SK-N-SH (cell line): ENCODE measurements around the gene REPS2. TPM values are rescaled to one million over a fixed set of nuclear protein-coding genes. Genes with fewer than 3 reads are reported as not detected.

Experiments used
- CTCF ChIA-PET: fragments of 300-600, 350-600 bp; formaldehyde crosslinking; extraction: SDS; loops from one replicate; lab custom pipeline; 2021; lab: Yijun Ruan, JAX
- POLR2A ChIA-PET: fragments of 350-600 bp; sonication (Branson Sonifier 250); formaldehyde crosslinking; extraction: SDS; loops from one replicate; lab custom pipeline; 2020; ENCODE audit warnings: antibody characterized with exemption, inconsistent platforms; lab: Yijun Ruan, JAX
- DNase-seq: peaks from one replicate; pipeline ENCODE4 v3.0.0; 2012
- H2AFZ ChIP-seq: fragments of 200-600 bp; sonication (generic); 2 replicates; pipeline ENCODE4 v1.8.1; 2016; ENCODE audit warnings: antibody characterized with exemption, mild to moderate bottlenecking, low read depth
- H3F3A ChIP-seq: fragments of 200-600 bp; sonication (generic); replicated peaks from 2 replicates; pipeline ENCODE3; 2016; ENCODE audit warnings: antibody characterized with exemption, mild to moderate bottlenecking; ENCODE audit not compliant: insufficient read depth
- H3K27ac ChIP-seq, 2 experiments: fragments of 200-500 bp in 1 of 2; fragments of 200-600 bp in 1 of 2; sonication (Bioruptor generic) in 1 of 2; sonication (generic), shearing (Covaris generic) in 1 of 2; 2 replicates each; pipeline versions ENCODE4 v1.5.1 to v1.6.1; 2014 to 2016; ENCODE audit warnings: low read depth in 2 of 2, inconsistent platforms in 1 of 2, low read length in 1 of 2, mild to moderate bottlenecking in 1 of 2, mixed read lengths in 1 of 2
- H3K27me3 ChIP-seq: fragments of 200-600 bp; sonication (generic), shearing (Covaris generic); 2 replicates; pipeline ENCODE4 v1.6.1; 2016; ENCODE audit warnings: mixed run types; ENCODE audit not compliant: insufficient read depth
- H3K36me3 ChIP-seq, 2 experiments: fragments of 200-500 bp in 1 of 2; fragments of 200-600 bp in 1 of 2; sonication (Bioruptor generic) in 1 of 2; sonication (generic) in 1 of 2; replicated peaks in 1 of 2; 2 replicates each; pipeline versions ENCODE3 to v1.5.1; 2014 to 2016; ENCODE audit warnings: low read length in 1 of 2, mild to moderate bottlenecking in 1 of 2; ENCODE audit not compliant: insufficient read depth in 2 of 2, control insufficient read depth in 1 of 2
- H3K4me1 ChIP-seq, 2 experiments: fragments of 200-500 bp in 1 of 2; fragments of 200-600 bp in 1 of 2; sonication (Bioruptor generic) in 1 of 2; sonication (generic), shearing (Covaris generic) in 1 of 2; 2 replicates each; pipeline versions ENCODE4 v1.5.1 to v1.6.1; 2014 to 2016; ENCODE audit warnings: low read depth in 1 of 2, low read length in 1 of 2, mixed run types in 1 of 2; ENCODE audit not compliant: insufficient read depth in 2 of 2, control insufficient read depth in 1 of 2
- H3K4me2 ChIP-seq: fragments of 200-600 bp; sonication (generic), shearing (Covaris generic); 2 replicates; pipeline ENCODE4 v1.6.1; 2017; ENCODE audit warnings: mixed run types
- H3K4me3 ChIP-seq, 2 experiments: fragments of 200-500 bp in 1 of 2; fragments of 200-600 bp in 1 of 2; sonication (Bioruptor generic) in 1 of 2; sonication (generic), shearing (Covaris generic) in 1 of 2; 2 replicates each; pipeline versions ENCODE4 v1.5.1 to v1.8.1; 2014 to 2016; ENCODE audit warnings: low read depth in 2 of 2, inconsistent platforms in 1 of 2, low read length in 1 of 2, mild to moderate bottlenecking in 1 of 2, mixed read lengths in 1 of 2, moderate library complexity in 1 of 2
- H3K79me2 ChIP-seq: fragments of 200-600 bp; sonication (generic); 2 replicates; pipeline ENCODE4 v1.8.1; 2017; ENCODE audit warnings: mild to moderate bottlenecking; ENCODE audit not compliant: insufficient read depth
- H3K9ac ChIP-seq: fragments of 200-600 bp; sonication (generic); 2 replicates; pipeline ENCODE4 v1.6.1; 2017; ENCODE audit warnings: mixed run types
- H3K9me2 ChIP-seq: fragments of 200-600 bp; sonication (generic); 2 replicates; pipeline ENCODE4 v1.6.1; 2017; ENCODE audit warnings: mixed run types
- H3K9me3 ChIP-seq: fragments of 200-600 bp; sonication (generic); 2 replicates; pipeline ENCODE4 v1.6.1; 2017; ENCODE audit warnings: mixed run types, mild to moderate bottlenecking, moderate library complexity
- H4K20me1 ChIP-seq: fragments of 200-600 bp; sonication (generic); 2 replicates; pipeline ENCODE4 v1.6.1; 2017; ENCODE audit warnings: mild to moderate bottlenecking, mixed run types; ENCODE audit not compliant: insufficient read depth
- CTCF ChIP-seq: fragments of 200-600 bp; sonication (generic); IDR thresholded peaks from 2 replicates; pipeline ENCODE4 v1.6.1; 2017; ENCODE audit warnings: antibody characterized with exemption, mild to moderate bottlenecking, moderate library complexity
- EP300 ChIP-seq, 2 experiments: IDR thresholded peaks; 2 replicates each; pipeline versions ENCODE4 v1.4.0 to v1.6.1; 2012; ENCODE audit warnings: borderline replicate concordance in 1 of 2, low read depth in 1 of 2, low read length in 1 of 2
- EZH2phosphoT487 ChIP-seq: fragments of 200-600 bp; sonication (generic); IDR thresholded peaks from 2 replicates; pipeline ENCODE4 v1.6.1; 2017; ENCODE audit warnings: low read depth, mixed run types, mild to moderate bottlenecking, antibody characterized with exemption, moderate library complexity, borderline replicate concordance
- GABPA ChIP-seq: IDR thresholded peaks from 2 replicates; pipeline ENCODE4 v1.4.0; 2012; ENCODE audit warnings: low read depth, mild to moderate bottlenecking
- GATA2 ChIP-seq: sonication (generic); formaldehyde crosslinking; IDR thresholded peaks from 2 replicates; pipeline ENCODE4 v1.5.0; 2020; ENCODE audit warnings: mild to moderate bottlenecking, missing genetic modification reagents
- IRF3 ChIP-seq: fragments of 150-350 bp; IDR thresholded peaks from 2 replicates; pipeline ENCODE4 v1.6.1; 2016; ENCODE audit warnings: mild to moderate bottlenecking, low read depth, low read length
- JUND ChIP-seq: IDR thresholded peaks from 2 replicates; pipeline ENCODE4 v1.4.0; 2012
- MEF2A ChIP-seq: IDR thresholded peaks from 2 replicates; pipeline ENCODE4 v1.4.0; 2012; ENCODE audit warnings: low read depth, borderline replicate concordance
- MXI1 ChIP-seq: IDR thresholded peaks from 2 replicates; pipeline ENCODE4 v1.6.1; 2012; ENCODE audit warnings: mild to moderate bottlenecking, low read depth, low read length, improper control_type of control experiment
- NFIC ChIP-seq: IDR thresholded peaks from 2 replicates; pipeline ENCODE4 v1.4.0; 2012; ENCODE audit warnings: borderline replicate concordance
- NRF1 ChIP-seq: IDR thresholded peaks from 2 replicates; pipeline ENCODE4 v1.6.1; 2012; ENCODE audit warnings: low read depth, mild to moderate bottlenecking, low read length
- POLR2AphosphoS5 ChIP-seq: IDR thresholded peaks from 2 replicates; pipeline ENCODE4 v1.6.1; 2012; ENCODE audit warnings: low read depth, low read length
- RXRA ChIP-seq: IDR thresholded peaks from 2 replicates; pipeline ENCODE4 v1.4.0; 2012; ENCODE audit warnings: low read depth, mild to moderate bottlenecking, borderline replicate concordance
- TCF12 ChIP-seq: IDR thresholded peaks from 2 replicates; pipeline ENCODE4 v1.4.0; 2012
- YY1 ChIP-seq: IDR thresholded peaks from 2 replicates; pipeline ENCODE4 v1.4.0; 2012; ENCODE audit warnings: low read depth, mild to moderate bottlenecking
- WGBS: methylation state at CpG from one replicate; pipeline ENCODE4 v1.1.6; 2017; ENCODE audit warnings: low lambda C conversion rate; 5-methylcytosine and 5-hydroxymethylcytosine counted together
- polyA plus RNA-seq, 3 experiments: library from polyadenylated mRNA; depleted of rRNA; stranded (reverse); fragments of >200 nt; gene quantifications; 2 replicates each; pipeline ENCODE4 v1.2.3, GENCODE V29; 2012
- TF ChIP-seq, protein P1 (sequence below): IDR thresholded peaks from 2 replicates; pipeline ENCODE4 v1.4.0; 2012; ENCODE audit warnings: low read depth, borderline replicate concordance
- TF ChIP-seq, protein P2 (sequence below): fragments of 150-350 bp; IDR thresholded peaks from 2 replicates; pipeline ENCODE4 v1.6.1; 2017; ENCODE audit warnings: antibody characterized with exemption, low read length, low read depth, borderline replicate concordance
- TF ChIP-seq, protein P3 (sequence below): IDR thresholded peaks from 2 replicates; pipeline ENCODE4 v1.4.0; 2012; ENCODE audit warnings: low read depth, borderline replicate concordance

Gene REPS2
- polyA plus RNA-seq, 1 of the 3 experiments (the other 2 are of a cell fraction), result 0.62 TPM

- no peak for TF ChIP-seq GABPA
- TF ChIP-seq, protein P1, sequence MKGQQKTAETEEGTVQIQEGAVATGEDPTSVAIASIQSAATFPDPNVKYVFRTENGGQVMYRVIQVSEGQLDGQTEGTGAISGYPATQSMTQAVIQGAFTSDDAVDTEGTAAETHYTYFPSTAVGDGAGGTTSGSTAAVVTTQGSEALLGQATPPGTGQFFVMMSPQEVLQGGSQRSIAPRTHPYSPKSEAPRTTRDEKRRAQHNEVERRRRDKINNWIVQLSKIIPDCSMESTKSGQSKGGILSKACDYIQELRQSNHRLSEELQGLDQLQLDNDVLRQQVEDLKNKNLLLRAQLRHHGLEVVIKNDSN, result no peak
Measured at GRCh38 chrX:17167915-17168314, 221.5 kb downstream of the REPS2 start (continued).

- CTCF ChIA-PET, result no interaction called here
- WGBS, result 0% methylated on average over 2 of the region's 2 CpGs
- no peak overlapping the region for H3K27ac ChIP-seq
- DNase-seq, result no peak
- no peaks in the 10 kb centered on the region for H3K9me3 ChIP-seq
- H3K9me2 ChIP-seq, result no peaks in the 10 kb centered on the region
- no peak overlapping the region for H3K4me3 ChIP-seq
- H2AFZ ChIP-seq, result no peak overlapping the region
- H3K4me1 ChIP-seq, result peaks cover 0 to 5% of the 10 kb centered on the region in 2 experiments; a peak in 1 of 4 replicates
- H3F3A ChIP-seq, result no peaks in the 10 kb centered on the region
- no peak overlapping the region for H3K9ac ChIP-seq
- H3K27me3 ChIP-seq, result no peaks in the 10 kb centered on the region
- no peak for TF ChIP-seq GATA2 (CRISPR knock-in tag)
- TF ChIP-seq, protein P2, sequence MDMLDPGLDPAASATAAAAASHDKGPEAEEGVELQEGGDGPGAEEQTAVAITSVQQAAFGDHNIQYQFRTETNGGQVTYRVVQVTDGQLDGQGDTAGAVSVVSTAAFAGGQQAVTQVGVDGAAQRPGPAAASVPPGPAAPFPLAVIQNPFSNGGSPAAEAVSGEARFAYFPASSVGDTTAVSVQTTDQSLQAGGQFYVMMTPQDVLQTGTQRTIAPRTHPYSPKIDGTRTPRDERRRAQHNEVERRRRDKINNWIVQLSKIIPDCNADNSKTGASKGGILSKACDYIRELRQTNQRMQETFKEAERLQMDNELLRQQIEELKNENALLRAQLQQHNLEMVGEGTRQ, result no peak
- TF ChIP-seq EP300 (IDR thresholded peaks at IDR 0.05; ENCODE audit: borderline replicate concordance in 1 of 2, low read depth in 1 of 2, low read length in 1 of 2), result no peak
- TF ChIP-seq MEF2A, result no peak
- TF ChIP-seq NFIC, result no peak
- no peak for TF ChIP-seq MXI1
- TF ChIP-seq EZH2phosphoT487, result no peak
- no peak for TF ChIP-seq IRF3
- TF ChIP-seq, protein P1, result no peak
- no peak for TF ChIP-seq CTCF
- TF ChIP-seq YY1, result no peak
- TF ChIP-seq, protein P3, sequence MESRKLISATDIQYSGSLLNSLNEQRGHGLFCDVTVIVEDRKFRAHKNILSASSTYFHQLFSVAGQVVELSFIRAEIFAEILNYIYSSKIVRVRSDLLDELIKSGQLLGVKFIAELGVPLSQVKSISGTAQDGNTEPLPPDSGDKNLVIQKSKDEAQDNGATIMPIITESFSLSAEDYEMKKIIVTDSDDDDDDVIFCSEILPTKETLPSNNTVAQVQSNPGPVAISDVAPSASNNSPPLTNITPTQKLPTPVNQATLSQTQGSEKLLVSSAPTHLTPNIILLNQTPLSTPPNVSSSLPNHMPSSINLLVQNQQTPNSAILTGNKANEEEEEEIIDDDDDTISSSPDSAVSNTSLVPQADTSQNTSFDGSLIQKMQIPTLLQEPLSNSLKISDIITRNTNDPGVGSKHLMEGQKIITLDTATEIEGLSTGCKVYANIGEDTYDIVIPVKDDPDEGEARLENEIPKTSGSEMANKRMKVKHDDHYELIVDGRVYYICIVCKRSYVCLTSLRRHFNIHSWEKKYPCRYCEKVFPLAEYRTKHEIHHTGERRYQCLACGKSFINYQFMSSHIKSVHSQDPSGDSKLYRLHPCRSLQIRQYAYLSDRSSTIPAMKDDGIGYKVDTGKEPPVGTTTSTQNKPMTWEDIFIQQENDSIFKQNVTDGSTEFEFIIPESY, result no peak
- no peak for TF ChIP-seq JUND
- TF ChIP-seq NRF1, result no peak
- no peak for TF ChIP-seq RXRA
- no peak for TF ChIP-seq TCF12
- no peak for TF ChIP-seq POLR2AphosphoS5
- no peaks in the 10 kb centered on the region for H4K20me1 ChIP-seq
- no peaks in the 10 kb centered on the region for H3K36me3 ChIP-seq
- POLR2A ChIA-PET, result no interaction called here
- H3K4me2 ChIP-seq, result no peak overlapping the region
- no peaks in the 10 kb centered on the region for H3K79me2 ChIP-seq
Measured at GRCh38 chrX:17170973-17171372, 224.5 kb downstream of the REPS2 start.
